Body of pancreas (tissue), 4 donors: ENCODE data around the gene MOGAT2.

Source experiments
- CTCF ChIP-seq, 7 experiments: fragments of 450-650 bp in 4 of 7; fragments of 200-600 bp in 3 of 7; sonication (generic) in 3 of 7; IDR thresholded peaks; one replicate each; pipeline ENCODE4 v1.5.1; 2016 to 2019; ENCODE audit warnings: antibody characterized with exemption in 7 of 7
- POLR2A ChIP-seq, 3 donors: fragments of 450-650 bp; IDR thresholded peaks; one replicate each; pipeline ENCODE4 v1.6.1; 2016; ENCODE audit warnings: antibody characterized with exemption in 3 of 3, mild to moderate bottlenecking in 2 of 3

DNA sequence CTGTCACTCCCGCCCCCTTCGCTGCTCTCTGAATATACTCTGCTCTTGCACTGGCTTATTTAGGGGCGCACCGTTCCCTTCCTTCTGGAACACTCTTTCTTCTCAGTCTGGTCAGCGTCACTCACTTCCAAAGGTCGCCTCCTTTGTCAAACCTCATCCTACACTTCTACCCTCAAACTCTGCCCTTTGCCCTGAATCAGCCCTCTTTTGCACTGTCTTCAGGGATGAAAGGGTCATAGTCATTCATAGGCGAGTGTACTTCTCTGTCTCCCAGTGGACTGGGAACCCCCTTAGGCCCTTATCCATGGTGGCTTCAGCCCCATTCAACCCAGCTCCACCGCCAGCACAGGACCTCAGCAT lies 15.4 kb downstream of the MOGAT2 start:
- TF ChIP-seq CTCF (IDR thresholded peaks at IDR 0.05), result no peak
- no peak for TF ChIP-seq POLR2A (IDR thresholded peaks at IDR 0.05)
